H9 (cell line): Measurements from ENCODE around the gene METTL25B. TPM values are rescaled to one million over a fixed set of nuclear protein-coding genes. Genes with fewer than 3 reads are reported as not detected.
A peak's percentile ranks its signal among the peaks of the same experiment; 100 is the strongest.

ENCODE experiments used
- DNase-seq: peaks from one replicate; pipeline ENCODE4 v3.0.0-alpha.2; 2017
- H2AFZ ChIP-seq: one replicate; pipeline ENCODE4 v1.6.1; 2013; ENCODE audit warnings: mild to moderate bottlenecking, low read length, control low read depth, moderate library complexity
- H2AK5ac ChIP-seq: 2 replicates; pipeline ENCODE4 v1.6.1; 2013; ENCODE audit warnings: low read length, control low read depth, mixed read lengths; ENCODE audit not compliant: insufficient read length
- H2BK120ac ChIP-seq: one replicate; pipeline ENCODE4 v1.6.1; 2013; ENCODE audit warnings: low read depth, mild to moderate bottlenecking, low read length, control low read depth, inconsistent platforms; ENCODE audit not compliant: poor library complexity, severe bottlenecking
- H2BK12ac ChIP-seq: 2 replicates; pipeline ENCODE4 v1.6.1; 2013; ENCODE audit warnings: low read length, control low read depth, mixed read lengths, low read depth; ENCODE audit not compliant: insufficient read length
- H2BK15ac ChIP-seq: 2 replicates; pipeline ENCODE4 v1.6.1; 2013; ENCODE audit warnings: low read depth, low read length, control low read depth
- H2BK20ac ChIP-seq: one replicate; pipeline ENCODE4 v1.6.1; 2013; ENCODE audit warnings: low read depth, mild to moderate bottlenecking, low read length, control low read depth, inconsistent platforms; ENCODE audit not compliant: poor library complexity, severe bottlenecking
- H2BK5ac ChIP-seq: 2 replicates; pipeline ENCODE4 v1.6.1; 2013; ENCODE audit warnings: low read length, control low read depth, mixed read lengths; ENCODE audit not compliant: insufficient read length
- H3K14ac ChIP-seq: 2 replicates; pipeline ENCODE4 v1.6.1; 2013; ENCODE audit warnings: low read length, control low read depth; ENCODE audit not compliant: insufficient read depth
- H3K18ac ChIP-seq: 2 replicates; pipeline ENCODE4 v1.6.1; 2013; ENCODE audit warnings: low read depth, mild to moderate bottlenecking, mixed read lengths, low read length, control low read depth; ENCODE audit not compliant: insufficient read length
- H3K23ac ChIP-seq: 2 replicates; pipeline ENCODE4 v1.6.1; 2013; ENCODE audit warnings: low read length, control low read depth, mixed read lengths, low read depth; ENCODE audit not compliant: insufficient read length
- H3K23me2 ChIP-seq: 2 replicates; pipeline ENCODE4 v1.6.1; 2013; ENCODE audit warnings: low read depth, mild to moderate bottlenecking, mixed read lengths, low read length, control low read depth; ENCODE audit not compliant: insufficient read length, poor library complexity, severe bottlenecking
- H3K27ac ChIP-seq: 2 replicates; pipeline ENCODE4 v1.5.1; 2013; ENCODE audit warnings: low read length, control low read depth, mixed read lengths, low read depth; ENCODE audit not compliant: insufficient read length
- H3K27me3 ChIP-seq: 2 replicates; pipeline ENCODE4 v1.6.1; 2013; ENCODE audit warnings: low read length, control low read depth, inconsistent platforms; ENCODE audit not compliant: insufficient read depth
- H3K4ac ChIP-seq: 2 replicates; pipeline ENCODE4 v1.6.1; 2013; ENCODE audit warnings: low read depth, mild to moderate bottlenecking, control low read depth, inconsistent platforms, low read length, moderate library complexity
- H3K4me1 ChIP-seq: 2 replicates; pipeline ENCODE4 v1.6.1; 2013; ENCODE audit warnings: low read length, control low read depth, inconsistent platforms; ENCODE audit not compliant: insufficient read depth
- H3K4me2 ChIP-seq: 2 replicates; pipeline ENCODE4 v1.6.1; 2013; ENCODE audit warnings: low read length, control low read depth, mixed read lengths; ENCODE audit not compliant: insufficient read length, insufficient read depth
- H3K56ac ChIP-seq: 2 replicates; pipeline ENCODE4 v1.6.1; 2013; ENCODE audit warnings: low read depth, mild to moderate bottlenecking, mixed read lengths, low read length, control low read depth; ENCODE audit not compliant: insufficient read length
- H3K79me1 ChIP-seq: 2 replicates; pipeline ENCODE4 v1.6.1; 2013; ENCODE audit warnings: low read depth, mild to moderate bottlenecking, moderate library complexity, low read length, control low read depth, inconsistent platforms; ENCODE audit not compliant: insufficient read depth, poor library complexity, severe bottlenecking
- H3K79me2 ChIP-seq: 2 replicates; pipeline ENCODE4 v1.6.1; 2013; ENCODE audit warnings: low read length, control low read depth, inconsistent platforms; ENCODE audit not compliant: insufficient read depth
- H3K9ac ChIP-seq: 2 replicates; pipeline ENCODE4 v1.6.1; 2013; ENCODE audit warnings: low read length, control low read depth, mixed read lengths; ENCODE audit not compliant: insufficient read length; ENCODE audit errors: extremely low read depth
- H3K9me3 ChIP-seq: one replicate; pipeline ENCODE4 v1.6.1; 2013; ENCODE audit warnings: low read depth, low read length, inconsistent platforms; ENCODE audit not compliant: control insufficient read depth
- H3T11ph ChIP-seq: one replicate; pipeline ENCODE4 v1.6.1; 2013; ENCODE audit warnings: mild to moderate bottlenecking, low read length, control low read depth, inconsistent platforms
- H4K20me1 ChIP-seq: one replicate; pipeline ENCODE4 v1.6.1; 2013; ENCODE audit not compliant: control insufficient read depth, insufficient read length, insufficient read depth
- H4K5ac ChIP-seq: 2 replicates; pipeline ENCODE4 v1.6.1; 2013; ENCODE audit warnings: low read depth, mild to moderate bottlenecking, mixed read lengths, low read length, control low read depth; ENCODE audit not compliant: insufficient read length
- H4K8ac ChIP-seq: replicated peaks from 2 replicates; pipeline ENCODE4 v1.6.1; 2013; ENCODE audit warnings: low read length, control low read depth, mixed read lengths, low read depth; ENCODE audit not compliant: insufficient read length
- H4K91ac ChIP-seq: 2 replicates; pipeline ENCODE4 v1.6.1; 2013; ENCODE audit warnings: low read depth, mild to moderate bottlenecking, moderate library complexity, mixed read lengths, low read length, control low read depth; ENCODE audit not compliant: insufficient read length
- H3K27ac Mint-ChIP-seq, 3 experiments: 2 replicates in 2 of 3; 3 replicates in 1 of 3; pipeline ENCODE4 v1.8.0; 2020 to 2021; ENCODE audit warnings: mixed read lengths in 3 of 3, mild to moderate bottlenecking in 1 of 3, moderate library complexity in 1 of 3
- H3K27me3 Mint-ChIP-seq: 2 replicates; pipeline ENCODE4 v1.8.0; 2021; ENCODE audit warnings: low read depth, mild to moderate bottlenecking, moderate library complexity, mixed read lengths
- H3K36me3 Mint-ChIP-seq, 3 experiments: 2 replicates in 2 of 3; 3 replicates in 1 of 3; pipeline ENCODE4 v1.8.0; 2020 to 2021; ENCODE audit warnings: low read depth in 3 of 3, mixed read lengths in 3 of 3; ENCODE audit not compliant: insufficient read depth in 1 of 3
- H3K4me1 Mint-ChIP-seq, 2 experiments: 2 replicates each; pipeline ENCODE4 v1.8.0; 2020; ENCODE audit warnings: mixed read lengths in 2 of 2
- H3K4me3 Mint-ChIP-seq, 2 experiments: 2 replicates in 1 of 2; 3 replicates in 1 of 2; pipeline ENCODE4 v1.8.0; 2020 to 2021; ENCODE audit warnings: mild to moderate bottlenecking in 2 of 2, mixed read lengths in 2 of 2, moderate library complexity in 1 of 2
- H3K9me3 Mint-ChIP-seq, 2 experiments: 2 replicates in 1 of 2; 3 replicates in 1 of 2; pipeline ENCODE4 v1.8.0; 2020; ENCODE audit warnings: mild to moderate bottlenecking in 2 of 2, mixed read lengths in 2 of 2, moderate library complexity in 1 of 2
- WGBS: extraction: QIAGEN DNeasy Blood & Tissue Kit; methylation state at CpG from one replicate; pipeline ENCODE4 v1.1.7; 2013; ENCODE audit warnings: missing lambda C conversion rate, low lambda C conversion rate, mixed read lengths; ENCODE audit not compliant: insufficient read length; ENCODE audit errors: extremely low coverage; 5-methylcytosine and 5-hydroxymethylcytosine counted together
- total RNA-seq: library from RNA; stranded (reverse); gene quantifications from 2 replicates; pipeline ENCODE4 v1.2.1, GENCODE V29; 2021
- TF ChIP-seq, protein P1 (sequence below): fragments of 200-600 bp; sonication (generic); conservative IDR thresholded peaks from 3 replicates; pipeline ENCODE4 v1.8.0; 2021; ENCODE audit warnings: antibody characterized with exemption, mild to moderate bottlenecking

The METTL25B gene
- total RNA-seq, 1 experiment from 2014 or later: 26.2 TPM

DNA sequence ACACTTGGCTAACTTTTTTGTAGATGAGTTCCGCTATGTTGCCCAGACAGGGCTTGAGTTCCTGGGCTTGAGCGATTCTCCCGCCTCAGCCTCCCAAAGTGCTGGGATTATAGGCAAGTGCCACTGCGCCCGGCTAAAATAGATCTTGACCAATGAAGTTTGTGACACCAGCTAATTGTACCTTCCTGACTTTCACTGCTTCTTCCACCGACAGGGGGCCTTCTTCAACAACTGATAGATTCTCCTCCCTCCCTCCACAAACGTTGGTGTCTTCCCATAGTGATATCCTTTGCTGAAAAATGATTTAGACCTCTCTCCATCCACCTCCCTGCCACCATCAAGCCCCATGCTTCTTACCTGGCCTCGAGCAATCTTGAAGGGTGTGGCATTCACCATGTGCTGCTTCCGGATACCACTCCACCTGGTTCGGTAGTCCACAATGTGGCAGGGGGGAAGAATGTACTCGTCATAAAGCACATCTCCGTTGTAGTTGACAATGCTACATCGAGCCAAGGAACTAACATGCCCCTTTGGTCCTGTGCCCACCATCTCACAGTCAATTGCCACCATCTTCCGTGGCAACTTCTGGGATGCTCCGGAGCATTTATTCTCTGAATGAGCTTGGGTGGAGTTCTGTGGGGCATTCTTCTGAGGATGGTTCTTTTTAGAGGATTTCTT lies 1.6 kb upstream of the METTL25B start:
- Mint-ChIP-seq H3K4me1 (peaks cover 10 to 14% of the 10 kb centered on the region in 2 experiments), H3K4me3 (no peak overlapping the region), H3K27me3 (no peaks in the 10 kb centered on the region; the same call in 1 of the 2 replicates), H3K27ac (no peak overlapping the region), H3K36me3 (peaks cover 22 to 25% (median 24%) of the 10 kb centered on the region in 3 experiments), H3K9me3 (no peaks in the 10 kb centered on the region)
- H2AFZ ChIP-seq: no peak overlapping the region
- no peak overlapping the region for H2BK12ac ChIP-seq
- no CpG with 5 or more reads among the region's 15 CpGs for WGBS
- peak overlapping the region; percentile 57 for H3K4me2 ChIP-seq
- H3K23me2 ChIP-seq: no peaks in the 10 kb centered on the region
- no peak overlapping the region for H2AK5ac ChIP-seq
- no peak overlapping the region for H2BK120ac ChIP-seq
- H3T11ph ChIP-seq: no peak overlapping the region
- no peaks in the 10 kb centered on the region for H3K9me3 ChIP-seq
- H4K8ac ChIP-seq: no peak overlapping the region
- H3K27me3 ChIP-seq: no peaks in the 10 kb centered on the region
- no peak overlapping the region for H3K14ac ChIP-seq
- H4K91ac ChIP-seq: no peak overlapping the region
- peaks cover 27% of the 10 kb centered on the region; the same call in 1 of the 2 replicates for H3K79me2 ChIP-seq
- H2BK15ac ChIP-seq: no peak overlapping the region
- peak; percentile 71 for DNase-seq
- H3K79me1 ChIP-seq: peaks cover 21% of the 10 kb centered on the region
- no peak overlapping the region for H3K4ac ChIP-seq
- H3K27ac ChIP-seq: no peak overlapping the region
- H2BK20ac ChIP-seq: no peak overlapping the region
- no peak overlapping the region for H2BK5ac ChIP-seq
- H3K18ac ChIP-seq: no peak overlapping the region
- H3K56ac ChIP-seq: no peak overlapping the region
- no peak overlapping the region for H3K9ac ChIP-seq
- TF ChIP-seq, protein P1, sequence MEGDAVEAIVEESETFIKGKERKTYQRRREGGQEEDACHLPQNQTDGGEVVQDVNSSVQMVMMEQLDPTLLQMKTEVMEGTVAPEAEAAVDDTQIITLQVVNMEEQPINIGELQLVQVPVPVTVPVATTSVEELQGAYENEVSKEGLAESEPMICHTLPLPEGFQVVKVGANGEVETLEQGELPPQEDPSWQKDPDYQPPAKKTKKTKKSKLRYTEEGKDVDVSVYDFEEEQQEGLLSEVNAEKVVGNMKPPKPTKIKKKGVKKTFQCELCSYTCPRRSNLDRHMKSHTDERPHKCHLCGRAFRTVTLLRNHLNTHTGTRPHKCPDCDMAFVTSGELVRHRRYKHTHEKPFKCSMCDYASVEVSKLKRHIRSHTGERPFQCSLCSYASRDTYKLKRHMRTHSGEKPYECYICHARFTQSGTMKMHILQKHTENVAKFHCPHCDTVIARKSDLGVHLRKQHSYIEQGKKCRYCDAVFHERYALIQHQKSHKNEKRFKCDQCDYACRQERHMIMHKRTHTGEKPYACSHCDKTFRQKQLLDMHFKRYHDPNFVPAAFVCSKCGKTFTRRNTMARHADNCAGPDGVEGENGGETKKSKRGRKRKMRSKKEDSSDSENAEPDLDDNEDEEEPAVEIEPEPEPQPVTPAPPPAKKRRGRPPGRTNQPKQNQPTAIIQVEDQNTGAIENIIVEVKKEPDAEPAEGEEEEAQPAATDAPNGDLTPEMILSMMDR: peak; percentile 73
- H4K20me1 ChIP-seq: peaks cover 3% of the 10 kb centered on the region
- H3K4me1 ChIP-seq: peaks cover 5% of the 10 kb centered on the region
- no peak overlapping the region for H4K5ac ChIP-seq
- H3K23ac ChIP-seq: no peak overlapping the region
